ENCODE data around the gene TUBE1.
"Not testable (repeated sequence)": the region's sequence is repeated elsewhere in the genome, so short reads cannot be mapped to it uniquely, and the experiment has no call there.

Gene TUBE1

DNA sequence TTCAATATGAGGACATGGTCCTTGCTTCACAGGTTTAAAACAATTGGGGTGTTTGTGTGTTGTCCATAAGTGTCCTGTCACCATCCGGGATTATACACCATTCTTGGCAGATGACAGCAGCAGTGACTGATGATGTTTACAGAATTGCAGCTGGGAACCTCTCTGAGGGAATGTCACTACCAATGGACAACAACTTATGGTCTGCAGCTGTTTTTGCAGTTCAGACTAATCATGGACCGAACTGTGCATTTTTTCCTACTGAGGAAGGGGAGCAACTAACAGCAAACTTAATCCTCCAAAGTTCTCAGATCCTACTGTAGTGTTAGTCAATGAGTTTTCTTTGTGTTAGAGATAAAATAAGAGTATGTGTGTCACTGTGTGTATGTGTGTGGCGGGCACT, 26.1 kb upstream of the TUBE1 start:
- Histone ChIP-seq H3K9ac (ENCODE audit: low read depth, low read length) (no peak overlapping the region), H3K27ac (ENCODE audit: low read depth, low read length) (no peak overlapping the region), H3K27me3 (ENCODE audit: insufficient read depth, low read length) (no peaks in the 10 kb centered on the region), H3K4me1 (ENCODE audit: insufficient read depth, low read length) (peaks cover 3% of the 10 kb centered on the region; the same call in 1 of the 2 replicates), H3K9me3 (ENCODE audit: insufficient read depth, low read depth, low read length) (no peaks in the 10 kb centered on the region), H3K4me3 (ENCODE audit: low read length) (no peak overlapping the region), H3K36me3 (ENCODE audit: insufficient read depth, low read length) (no peaks in the 10 kb centered on the region)
- 91% methylated on average over 3 of the region's 3 CpGs for WGBS

GRCh38 chr6:112109262-112109661, 22.0 kb upstream of the TUBE1 start:
- Histone ChIP-seq H3K9me3 (ENCODE audit: insufficient read depth, low read depth, low read length) (no peaks in the 10 kb centered on the region), H3K27ac (ENCODE audit: low read depth, low read length) (no peak overlapping the region), H3K4me1 (ENCODE audit: insufficient read depth, low read length) (peaks cover 3% of the 10 kb centered on the region; the same call in 1 of the 2 replicates), H3K27me3 (ENCODE audit: insufficient read depth, low read length) (no peaks in the 10 kb centered on the region), H3K9ac (ENCODE audit: low read depth, low read length) (no peak overlapping the region), H3K4me3 (ENCODE audit: low read length) (no peak overlapping the region), H3K36me3 (ENCODE audit: insufficient read depth, low read length) (no peaks in the 10 kb centered on the region)
- WGBS, result 87% methylated on average over 9 of the region's 9 CpGs

DNA sequence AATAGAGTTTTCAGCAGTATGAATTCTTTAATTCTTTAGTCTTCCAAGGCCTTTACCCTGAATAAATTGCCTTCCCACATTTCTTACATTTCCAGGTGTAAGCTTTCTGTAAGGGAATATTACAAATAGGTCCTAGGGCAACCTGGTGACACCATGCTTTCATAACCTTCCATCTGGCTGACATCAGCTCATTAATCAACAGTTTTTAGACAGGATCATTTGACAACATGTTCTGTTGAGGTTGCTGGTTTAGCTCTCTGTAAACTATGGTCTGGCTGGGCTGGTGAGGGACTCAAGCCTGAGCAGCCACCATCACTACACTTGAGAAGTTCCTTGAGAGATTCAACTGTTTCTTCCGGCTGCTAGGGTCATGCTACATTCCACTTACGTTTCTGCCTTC, 19.3 kb upstream of the TUBE1 start:
- Histone ChIP-seq H3K9ac (ENCODE audit: low read depth, low read length) (no peak overlapping the region), H3K4me1 (ENCODE audit: insufficient read depth, low read length) (peaks cover 3% of the 10 kb centered on the region; the same call in 1 of the 2 replicates), H3K36me3 (ENCODE audit: insufficient read depth, low read length) (no peaks in the 10 kb centered on the region), H3K9me3 (ENCODE audit: insufficient read depth, low read depth, low read length) (no peaks in the 10 kb centered on the region), H3K27me3 (ENCODE audit: insufficient read depth, low read length) (no peaks in the 10 kb centered on the region), H3K4me3 (ENCODE audit: low read length) (no peak overlapping the region), H3K27ac (ENCODE audit: low read depth, low read length) (no peak overlapping the region)
- WGBS, result 91% methylated on average over 2 of the region's 2 CpGs

DNA sequence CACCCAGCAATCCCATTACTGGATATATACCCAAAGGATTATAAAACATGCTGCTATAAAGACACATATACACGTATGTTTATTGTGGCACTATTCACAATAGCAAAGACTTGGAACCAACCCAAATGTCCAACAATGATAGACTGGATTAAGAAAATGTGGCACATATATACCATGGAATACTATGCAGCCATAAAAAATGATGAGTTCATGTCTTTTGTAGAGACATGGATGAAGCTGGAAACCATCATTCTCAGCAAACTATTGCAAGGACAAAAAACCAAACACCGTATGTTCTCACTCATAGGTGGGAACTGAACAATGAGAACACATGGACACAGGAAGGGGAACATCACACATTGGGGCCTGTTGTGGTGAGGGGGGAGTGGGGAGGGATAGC, 18.7 kb upstream of the TUBE1 start:
- H3K27me3 ChIP-seq (ENCODE audit: insufficient read depth, low read length); H3K4me1 ChIP-seq (ENCODE audit: insufficient read depth, low read length); H3K36me3 ChIP-seq (ENCODE audit: insufficient read depth, low read length); H3K27ac ChIP-seq (ENCODE audit: low read depth, low read length); H3K4me3 ChIP-seq (ENCODE audit: low read length); H3K9me3 ChIP-seq (ENCODE audit: insufficient read depth, low read depth, low read length); H3K9ac ChIP-seq (ENCODE audit: low read depth, low read length): not testable (repeated sequence)
- no CpG with 5 or more reads among the region's 2 CpGs for WGBS

DNA sequence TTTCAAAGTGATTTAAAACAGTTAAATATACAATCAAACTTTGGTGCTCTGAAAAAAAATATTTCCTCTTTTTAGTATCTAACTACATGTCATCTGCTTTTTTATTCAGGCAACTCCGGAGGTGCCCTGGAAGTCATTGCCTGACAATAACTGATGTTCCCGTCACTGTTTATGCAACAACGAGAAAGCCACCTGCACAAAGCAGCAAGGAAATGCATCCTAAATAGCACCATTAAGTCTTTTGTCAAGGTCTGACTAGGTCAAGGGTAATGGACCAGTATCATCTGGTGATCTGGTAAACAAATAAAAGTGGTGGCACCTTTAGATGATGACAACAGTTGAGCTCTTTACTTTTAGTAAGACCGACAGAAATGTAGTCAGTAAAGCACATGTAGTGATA, 13.3 kb upstream of the TUBE1 start:
- no peaks in the 10 kb centered on the region for H3K36me3 ChIP-seq (ENCODE audit: insufficient read depth, low read length)

DNA sequence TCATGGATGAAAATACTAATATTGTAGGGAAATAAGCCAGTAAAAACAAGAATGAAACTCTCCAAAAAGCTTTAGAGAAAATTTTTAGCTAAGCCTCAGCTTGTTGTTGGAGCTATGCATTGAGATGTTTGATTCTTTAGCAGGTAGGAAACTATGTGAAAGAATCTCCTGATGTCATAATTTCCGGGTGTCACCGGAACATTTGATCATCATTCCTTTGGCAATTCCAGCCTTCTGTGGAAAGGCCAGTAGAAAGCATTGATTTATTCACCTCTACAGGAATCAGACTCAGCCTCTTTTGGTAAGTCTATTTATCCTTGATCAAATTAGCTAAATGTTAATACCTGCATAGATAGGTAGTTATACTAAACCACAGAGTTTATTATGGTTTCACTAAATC, 9.6 kb upstream of the TUBE1 start:
- Histone ChIP-seq H3K9me3 (ENCODE audit: insufficient read depth, low read depth, low read length) (no peaks in the 10 kb centered on the region), H3K4me3 (ENCODE audit: low read length) (no peak overlapping the region), H3K27ac (ENCODE audit: low read depth, low read length) (no peak overlapping the region), H3K9ac (ENCODE audit: low read depth, low read length) (no peak overlapping the region), H3K4me1 (ENCODE audit: insufficient read depth, low read length) (peaks cover 29% of the 10 kb centered on the region), H3K36me3 (ENCODE audit: insufficient read depth, low read length) (no peaks in the 10 kb centered on the region), H3K27me3 (ENCODE audit: insufficient read depth, low read length) (no peaks in the 10 kb centered on the region)
- 93% methylated on average over 2 of the region's 2 CpGs for WGBS

More for the DNA sequence above, 13.3 kb upstream of the TUBE1 start:
- H3K27ac ChIP-seq (ENCODE audit: low read depth, low read length), result peak overlapping the region; percentile 28; the same call in 1 of the 2 replicates
- H3K4me1 ChIP-seq (ENCODE audit: insufficient read depth, low read length), result peaks cover 25% of the 10 kb centered on the region
- 53% methylated on average over 4 of the region's 4 CpGs for WGBS
- no peak overlapping the region for H3K9ac ChIP-seq (ENCODE audit: low read depth, low read length)
- H3K9me3 ChIP-seq (ENCODE audit: insufficient read depth, low read depth, low read length), result no peaks in the 10 kb centered on the region
- no peak overlapping the region for H3K4me3 ChIP-seq (ENCODE audit: low read length)
- H3K27me3 ChIP-seq (ENCODE audit: insufficient read depth, low read length), result no peaks in the 10 kb centered on the region

DNA sequence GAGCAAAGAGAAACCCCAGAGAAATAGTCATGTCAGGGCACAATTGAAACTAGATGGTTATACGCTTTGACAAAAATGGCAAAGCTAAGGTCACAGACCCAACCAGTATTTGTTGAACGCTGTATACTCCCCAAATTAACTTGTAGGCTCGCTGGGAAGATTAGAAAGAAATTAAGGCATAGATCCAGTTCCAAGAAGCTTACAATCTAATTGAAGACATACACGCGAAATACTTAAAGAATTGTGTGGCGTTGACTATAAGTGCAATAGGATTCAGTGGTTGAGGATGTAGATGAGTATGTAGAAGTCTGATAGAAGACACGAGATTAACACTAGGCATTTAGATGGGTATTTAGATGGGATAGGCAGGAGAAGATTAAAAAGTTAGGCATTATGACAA, 634 bp upstream of the TUBE1 start:
- peaks cover 7% of the 10 kb centered on the region; the same call in 1 of the 2 replicates for H3K4me1 ChIP-seq (ENCODE audit: insufficient read depth, low read length)
- no peak overlapping the region for H3K27ac ChIP-seq (ENCODE audit: low read depth, low read length)
- peaks cover 21% of the 10 kb centered on the region for H3K36me3 ChIP-seq (ENCODE audit: insufficient read depth, low read length)
- H3K4me3 ChIP-seq (ENCODE audit: low read length), result peak overlapping the region; percentile 93
- peaks cover 11% of the 10 kb centered on the region; the same call in 1 of the 2 replicates for H3K27me3 ChIP-seq (ENCODE audit: insufficient read depth, low read length)
- 44% methylated on average over 7 of the region's 7 CpGs for WGBS
- H3K9ac ChIP-seq (ENCODE audit: low read depth, low read length), result peak overlapping the region; percentile 56
- no peaks in the 10 kb centered on the region for H3K9me3 ChIP-seq (ENCODE audit: insufficient read depth, low read depth, low read length)

- Histone ChIP-seq H3K4me3 (ENCODE audit: low read length) (peak overlapping the region; percentile 93), H3K36me3 (ENCODE audit: insufficient read depth, low read length) (peaks cover 23% of the 10 kb centered on the region), H3K27me3 (ENCODE audit: insufficient read depth, low read length) (peaks cover 11% of the 10 kb centered on the region; the same call in 1 of the 2 replicates), H3K27ac (ENCODE audit: low read depth, low read length) (peak overlapping the region; percentile 73), H3K4me1 (ENCODE audit: insufficient read depth, low read length) (peaks cover 7% of the 10 kb centered on the region; the same call in 1 of the 2 replicates), H3K9ac (ENCODE audit: low read depth, low read length) (peak overlapping the region; percentile 82), H3K9me3 (ENCODE audit: insufficient read depth, low read depth, low read length) (no peaks in the 10 kb centered on the region)
- WGBS, result under 1% methylated on average over 8 of the region's 8 CpGs
Measured at GRCh38 chr6:112086744-112087135, 542 bp downstream of the TUBE1 start.

DNA sequence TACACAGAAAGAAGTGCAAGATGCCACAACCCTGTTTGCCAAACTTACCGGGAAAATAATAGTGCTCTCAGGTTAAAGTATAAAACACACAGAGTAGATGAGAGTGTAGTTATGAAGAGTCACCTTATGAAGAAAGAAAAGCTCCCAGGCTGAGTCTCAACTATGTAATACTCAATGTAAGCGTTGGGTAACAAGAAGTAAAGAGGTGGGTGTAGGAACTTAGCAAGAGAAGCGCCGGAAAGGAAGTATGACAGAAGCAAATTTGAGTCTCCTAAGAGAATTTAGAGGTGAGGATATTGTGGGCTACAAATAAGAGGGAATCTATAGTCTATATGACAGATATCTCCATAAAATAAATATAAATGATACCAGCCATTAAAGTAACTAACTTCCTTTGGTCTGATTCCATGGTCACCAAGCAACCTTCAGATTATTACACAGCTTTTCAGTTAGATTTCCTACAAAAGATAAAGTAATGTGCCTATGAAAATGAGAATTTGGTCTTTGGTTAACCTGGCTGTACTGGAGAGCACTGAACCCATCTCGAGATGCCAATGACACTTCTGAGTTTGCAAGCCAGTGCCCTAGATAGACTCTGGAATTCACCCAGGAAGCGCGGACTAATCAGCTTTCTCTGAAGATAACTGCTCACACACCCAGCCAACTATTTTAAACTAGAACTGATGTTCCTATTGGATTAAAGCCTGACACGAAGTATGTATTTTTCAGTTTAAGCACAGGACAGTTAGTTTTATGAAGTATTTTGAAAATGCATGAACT, 1.8 kb downstream of the TUBE1 start:
- no peaks in the 10 kb centered on the region for H3K9me3 ChIP-seq (ENCODE audit: insufficient read depth, low read depth, low read length)
- H3K36me3 ChIP-seq (ENCODE audit: insufficient read depth, low read length), result peaks cover 31% of the 10 kb centered on the region
- H3K27me3 ChIP-seq (ENCODE audit: insufficient read depth, low read length), result peaks cover 11% of the 10 kb centered on the region; the same call in 1 of the 2 replicates
- H3K4me1 ChIP-seq (ENCODE audit: insufficient read depth, low read length), result peaks cover 7% of the 10 kb centered on the region; the same call in 1 of the 2 replicates
- WGBS, result 94% methylated on average over 8 of the region's 8 CpGs
- no peak overlapping the region for H3K4me3 ChIP-seq (ENCODE audit: low read length)
- H3K9ac ChIP-seq (ENCODE audit: low read depth, low read length), result no peak overlapping the region
- no peak overlapping the region for H3K27ac ChIP-seq (ENCODE audit: low read depth, low read length)

- 94% methylated on average over 1 of the region's 4 CpGs for WGBS
- Histone ChIP-seq H3K27me3 (ENCODE audit: insufficient read depth, low read length) (no peaks in the 10 kb centered on the region), H3K27ac (ENCODE audit: low read depth, low read length) (no peak overlapping the region), H3K9me3 (ENCODE audit: insufficient read depth, low read depth, low read length) (no peaks in the 10 kb centered on the region), H3K4me1 (ENCODE audit: insufficient read depth, low read length) (peaks cover 3% of the 10 kb centered on the region; the same call in 1 of the 2 replicates), H3K9ac (ENCODE audit: low read depth, low read length) (no peak overlapping the region), H3K36me3 (ENCODE audit: insufficient read depth, low read length) (peaks cover 66% of the 10 kb centered on the region), H3K4me3 (ENCODE audit: low read length) (no peak overlapping the region)
Measured at GRCh38 chr6:112081569-112081968, 5.7 kb downstream of the TUBE1 start.

DNA sequence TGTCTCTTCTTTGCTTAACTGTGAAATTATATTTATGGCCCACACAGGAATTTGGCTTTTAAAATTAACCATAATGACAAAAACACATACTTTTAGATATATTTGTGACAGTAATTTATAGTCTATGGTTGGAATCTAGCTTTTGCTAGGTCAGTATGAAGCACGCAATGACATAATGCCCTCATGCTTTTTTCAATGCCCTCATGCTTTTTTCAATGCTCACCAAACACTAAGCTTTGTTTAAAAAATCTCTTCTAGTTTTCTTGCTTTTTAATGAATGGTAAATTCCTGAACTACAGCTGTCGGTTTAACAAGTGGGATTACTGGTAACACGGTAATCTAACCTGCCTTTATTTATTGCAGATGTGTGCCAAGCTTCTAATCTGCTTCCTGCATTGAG, 20.7 kb downstream of the TUBE1 start:
- Histone ChIP-seq H3K36me3 (ENCODE audit: insufficient read depth, low read length) (peaks cover 21% of the 10 kb centered on the region), H3K4me3 (ENCODE audit: low read length) (no peak overlapping the region), H3K9me3 (ENCODE audit: insufficient read depth, low read depth, low read length) (no peaks in the 10 kb centered on the region), H3K9ac (ENCODE audit: low read depth, low read length) (no peak overlapping the region), H3K27ac (ENCODE audit: low read depth, low read length) (no peak overlapping the region), H3K27me3 (ENCODE audit: insufficient read depth, low read length) (no peaks in the 10 kb centered on the region), H3K4me1 (ENCODE audit: insufficient read depth, low read length) (no peaks in the 10 kb centered on the region)
- 91% methylated on average over 3 of the region's 3 CpGs for WGBS

Data from HUES64 (cell line).